Ovary (tissue), 3 donors: ENCODE results near the gene KRCC1.

ENCODE experiments used
- CTCF ChIP-seq, 3 donors: fragments of 450-650 bp in 2 of 3; fragments of 200-600 bp in 1 of 3; IDR thresholded peaks; one replicate each; pipeline versions ENCODE4 v1.5.1 to v1.8.0; 2016 to 2022; ENCODE audit warnings: antibody characterized with exemption in 3 of 3, mild to moderate bottlenecking in 1 of 3
- EP300 ChIP-seq: sonication (generic); formaldehyde crosslinking; IDR thresholded peaks from one replicate; pipeline ENCODE4 v1.6.1; 2017; ENCODE audit warnings: antibody characterized with exemption
- POLR2A ChIP-seq: fragments of 450-650 bp; IDR thresholded peaks from one replicate; pipeline ENCODE4 v1.6.1; 2017; ENCODE audit warnings: antibody characterized with exemption, mild to moderate bottlenecking, moderate library complexity
- donor health status: DM: no; HTN: no; CAD: no.

DNA sequence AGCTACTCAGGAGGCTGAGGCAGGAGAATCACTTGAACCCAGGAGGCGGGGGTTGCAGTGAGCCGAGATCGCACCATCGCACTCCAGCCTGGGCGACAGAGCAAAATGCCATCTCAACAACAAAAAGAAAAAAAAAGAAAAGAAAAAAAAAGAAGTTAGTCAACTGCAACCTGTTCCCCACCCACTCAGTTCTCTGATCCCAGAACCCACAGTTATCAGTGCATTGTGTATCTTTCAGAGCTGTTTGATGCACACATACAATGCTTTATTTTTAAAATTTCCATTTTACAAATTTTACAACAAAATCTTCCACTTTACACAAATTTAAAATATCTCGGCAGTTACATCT, 53.2 kb downstream of the KRCC1 start:
- no peak for TF ChIP-seq EP300
- TF ChIP-seq CTCF (IDR thresholded peaks at IDR 0.05) = no peak
- no peak for TF ChIP-seq POLR2A
